AG20443 (cell line): ENCODE measurements around the gene GALK2.
"Not testable (repeated sequence)": the region's sequence is repeated elsewhere in the genome, so short reads cannot be mapped to it uniquely, and the experiment has no call there.

Experiments
- DNase-seq: peaks from one replicate; pipeline ENCODE4 v3.0.0; 2012; ENCODE audit warnings: low spot score, mixed read lengths

GALK2 gene

DNA sequence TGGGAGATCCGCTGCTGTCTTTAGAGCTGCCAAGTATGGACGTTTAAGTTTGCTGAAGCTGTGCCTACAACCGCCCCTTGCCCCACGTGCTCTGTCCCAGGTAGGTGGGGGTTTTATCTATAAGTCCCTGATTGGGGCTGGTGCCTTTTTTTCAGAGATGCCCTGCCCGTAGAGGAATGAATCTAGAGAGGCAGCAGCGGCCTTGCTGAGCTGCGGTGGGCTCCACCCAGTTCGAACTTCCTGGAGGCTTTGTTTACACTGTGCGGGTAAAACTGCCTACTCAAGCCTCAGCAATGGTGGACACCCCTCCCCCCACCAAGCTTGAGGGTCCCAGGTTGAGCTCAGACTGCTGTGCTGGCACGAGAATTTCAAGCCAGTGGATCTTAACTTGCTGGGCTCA lies 169.6 kb downstream of the GALK2 start:
- no peak for DNase-seq

DNA sequence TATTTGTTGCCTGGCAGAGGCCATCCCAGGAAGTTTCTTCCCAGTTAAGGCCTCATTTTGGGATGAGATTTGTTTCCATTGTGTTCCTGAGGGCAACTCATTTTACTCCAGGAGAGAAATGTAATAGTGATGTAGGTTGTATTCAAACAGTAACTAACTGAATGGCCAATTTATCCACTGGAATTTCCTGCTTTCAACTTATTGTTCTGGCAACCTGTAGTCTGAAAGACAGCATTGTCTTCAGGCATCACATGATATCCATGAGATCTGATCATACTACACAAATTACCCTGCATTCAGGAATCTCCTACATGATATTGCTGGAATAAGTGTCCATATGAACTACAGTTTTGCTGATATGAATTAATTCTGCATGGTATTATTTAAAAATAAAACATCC lies 173.5 kb downstream of the GALK2 start:
- DNase-seq = no peak

DNA sequence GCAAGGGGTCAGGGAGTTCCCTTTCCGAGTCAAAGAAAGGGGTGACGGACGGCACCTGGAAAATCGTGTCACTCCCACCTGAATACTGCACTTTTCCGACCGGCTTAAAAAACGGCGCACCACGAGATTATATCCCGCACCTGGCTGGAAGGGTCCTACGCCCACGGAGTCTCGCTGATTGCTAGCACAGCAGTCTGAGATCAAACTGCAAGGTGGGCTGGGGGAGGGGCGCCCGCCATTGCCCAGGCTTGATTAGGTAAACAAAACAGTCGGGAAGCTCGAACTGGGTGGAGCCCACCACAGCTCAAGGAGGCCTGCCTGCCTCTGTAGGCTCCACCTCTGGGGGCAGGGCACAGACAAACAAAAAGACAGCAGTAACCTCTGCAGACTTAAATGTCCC lies 184.4 kb downstream of the GALK2 start:
- DNase-seq = not testable (repeated sequence)

DNA sequence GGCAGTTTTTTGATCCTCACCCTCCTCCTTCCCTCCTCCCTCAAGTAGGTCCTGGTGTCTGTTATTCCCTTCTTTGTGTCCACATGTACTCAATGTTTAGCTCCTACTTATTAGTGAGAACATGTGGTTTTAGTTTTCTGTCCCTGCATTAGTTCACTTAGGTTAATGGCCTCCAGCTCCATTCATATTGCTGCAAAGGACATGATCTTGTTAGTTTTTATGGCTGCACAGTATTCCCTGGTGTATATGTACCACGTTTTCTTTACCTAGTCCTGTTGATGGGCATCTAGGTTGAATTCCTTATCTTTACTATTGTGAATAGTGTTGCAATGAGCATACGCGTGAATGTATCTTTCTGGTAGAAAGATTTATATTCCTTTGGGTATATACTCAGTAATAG lies 191.3 kb downstream of the GALK2 start:
- no peak for DNase-seq

DNA sequence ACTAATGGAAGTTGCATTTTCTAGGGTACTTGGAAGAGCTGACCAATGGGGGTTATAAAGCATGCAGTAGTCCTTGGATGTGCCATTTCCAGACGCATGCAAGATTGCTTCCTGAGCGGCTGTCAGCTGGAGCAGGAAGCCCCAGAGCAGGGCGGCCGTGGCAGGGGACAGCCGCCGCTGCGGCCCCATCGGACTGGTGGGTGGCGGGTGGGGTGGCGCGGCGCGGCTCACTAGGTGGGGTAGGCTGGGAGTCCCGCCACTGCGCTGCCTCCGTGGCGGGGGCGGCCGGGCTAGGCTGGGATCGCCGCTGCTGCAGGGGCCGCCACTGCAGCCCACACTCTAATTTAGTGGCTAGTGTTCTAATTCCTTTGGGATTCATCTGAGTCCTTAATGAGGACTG lies 196.4 kb downstream of the GALK2 start:
- no peak for DNase-seq

DNA sequence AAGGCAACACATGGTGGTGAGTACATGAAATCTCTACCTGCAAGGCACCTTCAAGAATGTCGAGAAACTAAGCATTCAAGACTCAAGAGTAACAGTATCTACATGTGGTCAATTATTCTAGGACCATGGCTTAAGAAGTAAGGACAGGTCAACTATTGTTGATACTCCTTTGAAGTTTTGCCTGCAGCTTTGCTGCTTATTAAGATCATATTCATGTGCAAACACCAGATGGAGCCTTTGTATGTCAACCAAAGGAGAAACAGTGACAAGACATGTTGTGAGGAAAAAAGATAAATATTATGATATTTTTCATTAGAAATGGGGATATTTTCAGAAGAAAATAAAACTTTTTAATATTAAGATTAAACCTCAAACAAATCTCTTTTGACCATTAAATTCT lies 200.7 kb downstream of the GALK2 start:
- no peak for DNase-seq

DNA sequence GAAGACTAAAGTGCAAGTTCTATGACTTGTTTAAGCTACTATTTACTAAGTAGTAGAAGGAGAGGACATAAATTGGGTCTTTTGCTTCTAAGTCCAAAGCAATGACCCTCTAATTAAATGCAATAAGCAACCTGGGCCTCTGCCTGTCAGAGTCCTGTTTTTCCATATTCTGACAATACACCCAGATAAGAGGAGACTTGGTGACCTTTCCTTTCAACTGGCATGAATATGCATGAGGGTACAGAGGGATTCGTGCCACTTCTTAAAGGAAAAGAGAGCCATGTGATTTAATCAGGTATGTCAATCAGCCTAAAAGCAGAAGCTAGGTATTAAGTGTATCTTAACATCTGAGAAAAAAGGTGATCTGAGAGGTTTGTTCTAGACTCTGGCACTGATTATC lies 202.3 kb downstream of the GALK2 start:
- DNase-seq = no peak

DNA sequence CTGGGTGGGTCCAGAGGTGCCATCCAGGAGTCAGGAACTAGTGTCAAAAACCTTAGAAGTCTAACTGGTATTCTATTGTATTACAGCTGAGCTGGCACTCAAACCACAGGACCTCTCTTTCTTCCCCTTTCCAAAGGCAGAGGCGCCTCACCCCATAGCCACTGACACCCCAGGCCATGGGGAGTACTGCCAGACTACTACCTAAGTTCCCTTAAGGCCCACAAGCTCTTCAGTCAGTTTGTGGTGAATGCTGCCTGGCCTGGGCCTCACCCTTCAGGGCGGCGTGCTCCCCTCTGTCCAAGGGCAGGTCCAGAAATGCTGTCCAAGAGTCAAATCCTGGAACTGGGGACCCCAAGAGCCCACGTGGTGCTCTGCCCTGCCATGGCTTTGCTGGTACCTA lies 209.9 kb downstream of the GALK2 start:
- no peak for DNase-seq

DNA sequence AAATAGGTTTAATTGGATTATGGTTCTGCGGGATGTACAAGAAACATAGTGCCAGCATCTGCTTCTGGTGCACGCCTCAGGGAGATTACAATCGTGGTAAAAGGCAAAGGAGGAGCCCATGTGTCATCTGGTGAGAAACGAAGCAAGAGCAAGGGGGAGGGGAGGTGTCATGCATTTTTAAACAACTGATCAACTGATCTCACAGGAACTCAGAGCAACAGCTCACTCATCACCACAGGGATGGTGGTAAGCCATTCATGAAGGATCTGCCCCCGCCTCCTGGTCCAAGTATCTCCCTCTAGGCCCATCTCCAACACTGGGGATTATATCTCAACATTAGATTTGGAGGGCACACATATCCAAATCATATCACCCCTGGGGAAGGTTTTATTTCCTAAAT lies 210.9 kb downstream of the GALK2 start:
- no peak for DNase-seq
